ENCODE results near the gene NEMP1.

Gene NEMP1

GRCh38 chr12:57005980-57006808, 72.4 kb downstream of the NEMP1 start, which contains the start of gene ZBTB39:
TSS of gene ZBTB39 (minus strand) at chr12:57006546. CDS start at chr12:57004917, 1,629 bp downstream.
- DNase-seq (ENCODE audit: extremely low read depth in 1 of 2, low read depth in 1 of 2), result peak; percentile 37 to 47
